ENCODE results near the gene EBF4. TPM values are rescaled to one million over a fixed set of nuclear protein-coding genes. Genes with fewer than 3 reads are reported as not detected.

The EBF4 gene
- total RNA-seq, 1 donor = 0.09 TPM

GRCh38 chr20:2691127-2691526 lies 1.5 kb upstream of the EBF4 start:
- no peak overlapping the region for H3K4me3 ChIP-seq (ENCODE audit: low read depth, low read length)
- no peak for TF ChIP-seq CTCF (IDR thresholded peaks at IDR 0.05; ENCODE audit: insufficient read depth, low read length)
- DNase-seq (ENCODE audit: low read depth) = no peak

GRCh38 chr20:2691663-2692035 lies 931 bp upstream of the EBF4 start:
- no peak for DNase-seq (ENCODE audit: low read depth)
- H3K4me3 ChIP-seq (ENCODE audit: low read depth, low read length) = no peak overlapping the region
- no peak for TF ChIP-seq CTCF (IDR thresholded peaks at IDR 0.05; ENCODE audit: insufficient read depth, low read length)

GRCh38 chr20:2692886-2693285 lies 306 bp downstream of the EBF4 start:
- TF ChIP-seq CTCF (IDR thresholded peaks at IDR 0.05; ENCODE audit: insufficient read depth, low read length) = no peak
- DNase-seq (ENCODE audit: low read depth) = no peak
- H3K4me3 ChIP-seq (ENCODE audit: low read depth, low read length) = no peak overlapping the region

- DNase-seq (ENCODE audit: low read depth) = no peak
- TF ChIP-seq CTCF (IDR thresholded peaks at IDR 0.05; ENCODE audit: insufficient read depth, low read length) = no peak
- H3K4me3 ChIP-seq (ENCODE audit: low read depth, low read length) = no peak overlapping the region
Observed at GRCh38 chr20:2693286-2694007, 867 bp downstream of the EBF4 start.

GRCh38 chr20:2694008-2694471 lies 1.5 kb downstream of the EBF4 start:
- H3K4me3 ChIP-seq (ENCODE audit: low read depth, low read length) = no peak overlapping the region
- no peak for TF ChIP-seq CTCF (IDR thresholded peaks at IDR 0.05; ENCODE audit: insufficient read depth, low read length)
- DNase-seq (ENCODE audit: low read depth) = no peak

- TF ChIP-seq CTCF (IDR thresholded peaks at IDR 0.05; ENCODE audit: insufficient read depth, low read length) = no peak
- DNase-seq (ENCODE audit: low read depth) = no peak
- no peak overlapping the region for H3K4me3 ChIP-seq (ENCODE audit: low read depth, low read length)
Observed at GRCh38 chr20:2694519-2694918, 1.9 kb downstream of the EBF4 start.

Measured in fibroblast of the aortic adventitia (primary cell).